ENCODE measurements around the gene ATP10A. TPM values are rescaled to one million over a fixed set of nuclear protein-coding genes. Genes with fewer than 3 reads are reported as not detected.
A peak's percentile ranks its signal among the peaks of the same experiment; 100 is the strongest.

Gene ATP10A
- total and polyA plus RNA-seq, 2 experiments from 2014 or later = not detected

GRCh38 chr15:25787381-25787780, 75.7 kb downstream of the ATP10A start:
- Histone ChIP-seq H3K4me1 (ENCODE audit: low read depth) (no peaks in the 10 kb centered on the region), H3K9me3 (ENCODE audit: low read depth) (no peaks in the 10 kb centered on the region), H3K36me3 (no peaks in the 10 kb centered on the region), H3K4me3 (no peak overlapping the region), H3K27ac (no peak overlapping the region), H3K27me3 (peaks cover 4% of the 10 kb centered on the region)
- DNase-seq (ENCODE audit: low read depth in 1 of 2, low spot score in 1 of 2) = peak in 1 of 2 donors; percentile 6
- no peak for TF ChIP-seq CTCF (IDR thresholded peaks at IDR 0.05; ENCODE audit: low read depth, low read length)

- no peak for DNase-seq (ENCODE audit: low read depth in 1 of 2, low spot score in 1 of 2)
- Histone ChIP-seq H3K27ac (no peak overlapping the region), H3K4me1 (ENCODE audit: low read depth) (no peaks in the 10 kb centered on the region), H3K27me3 (peaks cover 4% of the 10 kb centered on the region), H3K4me3 (no peak overlapping the region), H3K36me3 (no peaks in the 10 kb centered on the region), H3K9me3 (ENCODE audit: low read depth) (no peaks in the 10 kb centered on the region)
- TF ChIP-seq CTCF (IDR thresholded peaks at IDR 0.05; ENCODE audit: low read depth, low read length) = no peak
These were observed 77.1 kb downstream of the ATP10A start for GRCh38 chr15:25786040-25786439.

GRCh38 chr15:25785641-25786025, 77.5 kb downstream of the ATP10A start:
- Histone ChIP-seq H3K4me3 (no peak overlapping the region), H3K9me3 (ENCODE audit: low read depth) (no peaks in the 10 kb centered on the region), H3K27me3 (peaks cover 4% of the 10 kb centered on the region), H3K27ac (no peak overlapping the region), H3K36me3 (no peaks in the 10 kb centered on the region), H3K4me1 (ENCODE audit: low read depth) (no peaks in the 10 kb centered on the region)
- no peak for DNase-seq (ENCODE audit: low read depth in 1 of 2, low spot score in 1 of 2)
- TF ChIP-seq CTCF (IDR thresholded peaks at IDR 0.05; ENCODE audit: low read depth, low read length) = no peak

- no peaks in the 10 kb centered on the region for H3K9me3 ChIP-seq (ENCODE audit: low read depth)
- H3K4me3 ChIP-seq = no peak overlapping the region
- no peaks in the 10 kb centered on the region for H3K36me3 ChIP-seq
- no peak overlapping the region for H3K27ac ChIP-seq
- DNase-seq (ENCODE audit: low read depth in 1 of 2, low spot score in 1 of 2) = peak in 1 of 2 donors; percentile 16
- peaks cover 4% of the 10 kb centered on the region for H3K27me3 ChIP-seq
- no peaks in the 10 kb centered on the region for H3K4me1 ChIP-seq (ENCODE audit: low read depth)
- TF ChIP-seq CTCF (IDR thresholded peaks at IDR 0.05; ENCODE audit: low read depth, low read length) = no peak
These were observed 78.1 kb downstream of the ATP10A start for GRCh38 chr15:25784876-25785640.

GRCh38 chr15:25783607-25784540, 79.3 kb downstream of the ATP10A start:
- no peaks in the 10 kb centered on the region for H3K9me3 ChIP-seq (ENCODE audit: low read depth)

More at GRCh38 chr15:25783607-25784540, 79.3 kb downstream of the ATP10A start:
- no peaks in the 10 kb centered on the region for H3K4me1 ChIP-seq (ENCODE audit: low read depth)
- no peak overlapping the region for H3K4me3 ChIP-seq
- H3K36me3 ChIP-seq = no peaks in the 10 kb centered on the region
- H3K27ac ChIP-seq = no peak overlapping the region
- H3K27me3 ChIP-seq = no peaks in the 10 kb centered on the region
- DNase-seq (ENCODE audit: low read depth in 1 of 2, low spot score in 1 of 2) = peak; percentile 15 to 33
- TF ChIP-seq CTCF (IDR thresholded peaks at IDR 0.05; ENCODE audit: low read depth, low read length) = peak; percentile 38
